Colonic mucosa (tissue), 4 donors: Measurements from ENCODE around the gene KRTAP4-5. TPM values are rescaled to one million over a fixed set of nuclear protein-coding genes. Genes with fewer than 3 reads are reported as not detected.
"Not testable (repeated sequence)": the region's sequence is repeated elsewhere in the genome, so short reads cannot be mapped to it uniquely, and the experiment has no call there.

ENCODE experiments used
- DNase-seq: peaks from one replicate; pipeline ENCODE4 v3.0.0-alpha.2; 2020
- H3K27ac ChIP-seq: fragments of 200-600 bp; one replicate; pipeline ENCODE4 v1.8.0; 2021
- H3K27me3 ChIP-seq: fragments of 200-600 bp; one replicate; pipeline ENCODE4 v1.8.0; 2021
- H3K36me3 ChIP-seq: fragments of 200-600 bp; one replicate; pipeline ENCODE4 v1.8.0; 2021
- H3K4me1 ChIP-seq: fragments of 200-600 bp; one replicate; pipeline ENCODE4 v1.8.0; 2021; ENCODE audit warnings: mild to moderate bottlenecking
- H3K4me3 ChIP-seq: fragments of 200-600 bp; one replicate; pipeline ENCODE4 v1.8.0; 2021
- H3K9ac ChIP-seq, 2 donors: one replicate each; pipeline ENCODE4 v1.7.0; 2013; ENCODE audit warnings: control low read depth in 2 of 2, low read depth in 2 of 2, low read length in 2 of 2
- H3K9me3 ChIP-seq: fragments of 200-600 bp; one replicate; pipeline ENCODE4 v1.8.0; 2021
- intact Hi-C: fragments of 100-400 bp; cut with DNase I; formaldehyde crosslinking; loops from one replicate; pipeline ENCODE4 v1.14.1; 2022
- total RNA-seq, 2 donors: library from RNA; stranded (reverse); fragmentation: NEBNext Ultra II Directional in 1 of 2; extraction: Animal tissue kit (Norgen Biotek cat#: 25700) in 1 of 2; gene quantifications; one replicate each; pipeline ENCODE4 v1.2.1, GENCODE V29; 2021
- TF ChIP-seq, protein P1 (sequence below): fragments of 200-600 bp; IDR thresholded peaks from one replicate; pipeline ENCODE4 v1.8.0; 2022; ENCODE audit warnings: antibody characterized with exemption, mild to moderate bottlenecking
- donor health status: healthy.
- donor health status: DM: no; HTN: no; CAD: no.
- donor health status: DM: no; HTN: no; CAD: no.

The KRTAP4-5 gene
- total RNA-seq, 2 donors from 2014 or later, result not detected

GRCh38 chr17:41121742-41122141 lies 27.9 kb downstream of the KRTAP4-5 start:
- intact Hi-C loops, result no loop called here
- Histone ChIP-seq H3K27ac (no peak overlapping the region), H3K9ac (no peak overlapping the region), H3K36me3 (no peaks in the 10 kb centered on the region), H3K9me3 (no peaks in the 10 kb centered on the region), H3K4me1 (no peaks in the 10 kb centered on the region), H3K27me3 (no peaks in the 10 kb centered on the region), H3K4me3 (no peak overlapping the region)
- TF ChIP-seq, protein P1, sequence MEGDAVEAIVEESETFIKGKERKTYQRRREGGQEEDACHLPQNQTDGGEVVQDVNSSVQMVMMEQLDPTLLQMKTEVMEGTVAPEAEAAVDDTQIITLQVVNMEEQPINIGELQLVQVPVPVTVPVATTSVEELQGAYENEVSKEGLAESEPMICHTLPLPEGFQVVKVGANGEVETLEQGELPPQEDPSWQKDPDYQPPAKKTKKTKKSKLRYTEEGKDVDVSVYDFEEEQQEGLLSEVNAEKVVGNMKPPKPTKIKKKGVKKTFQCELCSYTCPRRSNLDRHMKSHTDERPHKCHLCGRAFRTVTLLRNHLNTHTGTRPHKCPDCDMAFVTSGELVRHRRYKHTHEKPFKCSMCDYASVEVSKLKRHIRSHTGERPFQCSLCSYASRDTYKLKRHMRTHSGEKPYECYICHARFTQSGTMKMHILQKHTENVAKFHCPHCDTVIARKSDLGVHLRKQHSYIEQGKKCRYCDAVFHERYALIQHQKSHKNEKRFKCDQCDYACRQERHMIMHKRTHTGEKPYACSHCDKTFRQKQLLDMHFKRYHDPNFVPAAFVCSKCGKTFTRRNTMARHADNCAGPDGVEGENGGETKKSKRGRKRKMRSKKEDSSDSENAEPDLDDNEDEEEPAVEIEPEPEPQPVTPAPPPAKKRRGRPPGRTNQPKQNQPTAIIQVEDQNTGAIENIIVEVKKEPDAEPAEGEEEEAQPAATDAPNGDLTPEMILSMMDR, result no peak
- no peak for DNase-seq

DNA sequence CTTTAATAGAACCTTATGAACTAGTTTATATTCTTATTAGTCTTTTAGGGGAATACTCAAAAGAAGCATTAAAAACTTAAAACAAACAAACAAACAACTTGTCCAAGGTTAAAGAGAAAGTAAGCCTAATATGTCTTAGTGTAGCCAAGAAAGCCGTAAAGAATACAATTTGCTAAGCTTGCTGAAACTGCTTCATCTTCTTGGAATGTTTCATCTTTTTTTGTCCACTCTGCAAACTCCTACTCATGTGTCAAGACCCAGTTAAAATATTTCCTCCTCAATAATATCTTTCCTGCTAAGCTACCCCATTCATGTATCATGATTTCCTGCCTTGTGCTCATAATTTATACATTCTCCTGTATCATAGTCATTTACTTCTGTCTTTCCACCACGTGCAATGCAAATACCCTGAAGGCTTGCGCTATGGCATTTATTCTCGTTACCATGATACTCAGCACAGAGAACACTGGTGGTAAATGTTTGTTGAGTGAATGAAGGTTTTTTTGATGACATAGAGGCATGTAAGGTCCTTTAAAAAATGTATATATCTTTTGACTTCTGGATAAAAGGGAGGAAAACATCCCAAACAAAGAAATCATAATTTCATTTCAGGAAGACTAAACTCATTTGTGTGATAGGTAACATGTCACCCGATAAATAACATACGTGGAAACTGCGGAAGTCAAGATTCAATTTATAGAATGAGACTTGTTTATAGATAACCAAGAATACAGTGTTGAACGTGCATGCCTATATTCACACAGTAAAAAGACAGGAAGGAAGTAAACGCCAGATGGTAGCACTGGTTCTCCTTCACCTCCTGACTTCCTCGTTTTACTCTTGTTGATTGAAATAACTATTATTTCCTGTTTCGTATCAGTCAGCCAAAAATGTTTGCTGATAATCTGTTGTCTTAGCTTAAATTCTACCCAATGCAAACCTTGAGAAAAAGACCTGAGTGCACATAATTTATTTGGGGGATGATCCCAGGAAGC lies 29.6 kb downstream of the KRTAP4-5 start:
- H3K4me1 ChIP-seq, H3K27ac ChIP-seq, DNase-seq, H3K27me3 ChIP-seq, H3K4me3 ChIP-seq, H3K9me3 ChIP-seq, intact Hi-C loops, H3K9ac ChIP-seq, H3K36me3 ChIP-seq: not testable (repeated sequence)

DNA sequence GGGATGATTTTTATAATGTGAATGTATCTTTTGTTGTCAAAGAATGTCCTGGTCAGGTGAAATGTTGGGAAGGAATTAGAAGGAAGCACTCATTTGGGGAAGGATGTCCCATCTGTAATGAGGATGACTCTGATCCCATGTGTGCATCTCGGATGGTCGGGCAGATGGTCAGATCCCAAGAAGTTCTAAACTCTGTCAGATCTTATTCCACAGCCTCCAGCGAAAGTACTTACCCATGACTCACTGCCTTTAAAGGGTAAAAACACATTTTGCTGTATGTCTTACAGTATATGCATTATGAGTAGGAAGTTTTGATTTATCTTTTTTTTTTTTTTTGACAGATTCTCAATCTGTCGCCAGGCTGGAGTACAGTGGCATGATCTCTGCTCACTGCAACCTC lies 30.9 kb downstream of the KRTAP4-5 start:
- Histone ChIP-seq H3K4me1 (no peaks in the 10 kb centered on the region), H3K9me3 (no peaks in the 10 kb centered on the region), H3K4me3 (no peak overlapping the region), H3K9ac (no peak overlapping the region), H3K27ac (no peak overlapping the region), H3K36me3 (no peaks in the 10 kb centered on the region), H3K27me3 (no peaks in the 10 kb centered on the region)
- no peak for DNase-seq
- intact Hi-C loops, result no loop called here
- TF ChIP-seq, protein P1, result no peak

DNA sequence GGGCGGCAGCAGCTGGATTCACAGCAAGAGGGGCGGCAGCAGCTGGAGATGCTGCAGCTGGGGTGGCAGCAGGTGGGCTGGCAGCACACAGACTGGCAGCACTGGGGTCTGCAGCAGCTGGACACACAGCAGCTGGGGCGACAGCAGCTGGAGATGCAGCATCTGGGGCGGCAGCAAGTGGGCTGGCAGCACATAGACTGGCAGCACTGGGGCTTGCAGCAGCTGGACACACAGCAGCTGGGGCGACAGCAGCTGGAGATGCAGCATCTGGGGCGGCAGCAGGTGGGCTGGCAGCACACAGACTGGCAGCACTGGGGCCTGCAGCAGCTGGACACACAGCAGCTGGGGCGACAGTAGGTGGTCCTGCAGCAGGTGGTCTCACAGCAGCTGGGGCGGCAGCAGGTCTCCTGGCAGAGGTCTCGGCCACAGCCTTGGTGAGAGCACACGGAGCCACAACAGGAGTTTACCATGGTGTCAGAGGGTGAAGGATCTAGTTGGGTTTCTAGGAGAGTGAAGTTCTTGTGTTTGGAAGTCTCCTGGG lies 31.7 kb downstream of the KRTAP4-5 start, which contains the start of gene KRTAP4-11:
Gene KRTAP4-11, minus strand, starts transcription at position 528 of the 541 bp plus-strand sequence. Its CDS starts 58 bp downstream, at position 470.
- DNase-seq, intact Hi-C loops: not testable (repeated sequence)

DNA sequence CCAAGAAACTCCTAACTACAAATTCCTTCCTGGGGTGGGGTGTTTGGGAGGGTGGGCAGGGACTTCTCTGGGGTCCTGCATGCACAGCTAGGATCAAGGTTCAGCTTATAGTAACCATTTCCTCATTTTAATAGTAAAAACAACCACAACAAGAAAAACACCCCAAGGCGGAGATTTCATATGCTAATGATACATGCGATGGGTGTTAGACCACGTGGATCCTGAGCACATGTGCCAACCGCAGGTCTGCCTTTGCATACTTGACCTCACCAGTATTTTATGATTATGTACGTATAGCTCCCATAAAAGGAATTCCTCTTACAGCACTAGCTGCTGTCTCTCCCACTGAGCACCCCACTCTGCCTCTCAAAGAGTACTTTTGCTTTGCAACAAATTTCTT lies 33.3 kb downstream of the KRTAP4-5 start:
- no peak overlapping the region for H3K27ac ChIP-seq
- no peak overlapping the region for H3K9ac ChIP-seq
- DNase-seq, result no peak
- H3K27me3 ChIP-seq, result no peaks in the 10 kb centered on the region
- H3K4me3 ChIP-seq, result no peak overlapping the region
- no peaks in the 10 kb centered on the region for H3K36me3 ChIP-seq
- H3K4me1 ChIP-seq, result no peaks in the 10 kb centered on the region
- no peaks in the 10 kb centered on the region for H3K9me3 ChIP-seq
- TF ChIP-seq, protein P1, result no peak
- intact Hi-C loops, result no loop called here

More for the DNA sequence above, 31.7 kb downstream of the KRTAP4-5 start, which contains the start of gene KRTAP4-11:
- H3K9me3 ChIP-seq, H3K36me3 ChIP-seq, H3K4me1 ChIP-seq, H3K4me3 ChIP-seq, H3K27me3 ChIP-seq, H3K27ac ChIP-seq, H3K9ac ChIP-seq: not testable (repeated sequence)

DNA sequence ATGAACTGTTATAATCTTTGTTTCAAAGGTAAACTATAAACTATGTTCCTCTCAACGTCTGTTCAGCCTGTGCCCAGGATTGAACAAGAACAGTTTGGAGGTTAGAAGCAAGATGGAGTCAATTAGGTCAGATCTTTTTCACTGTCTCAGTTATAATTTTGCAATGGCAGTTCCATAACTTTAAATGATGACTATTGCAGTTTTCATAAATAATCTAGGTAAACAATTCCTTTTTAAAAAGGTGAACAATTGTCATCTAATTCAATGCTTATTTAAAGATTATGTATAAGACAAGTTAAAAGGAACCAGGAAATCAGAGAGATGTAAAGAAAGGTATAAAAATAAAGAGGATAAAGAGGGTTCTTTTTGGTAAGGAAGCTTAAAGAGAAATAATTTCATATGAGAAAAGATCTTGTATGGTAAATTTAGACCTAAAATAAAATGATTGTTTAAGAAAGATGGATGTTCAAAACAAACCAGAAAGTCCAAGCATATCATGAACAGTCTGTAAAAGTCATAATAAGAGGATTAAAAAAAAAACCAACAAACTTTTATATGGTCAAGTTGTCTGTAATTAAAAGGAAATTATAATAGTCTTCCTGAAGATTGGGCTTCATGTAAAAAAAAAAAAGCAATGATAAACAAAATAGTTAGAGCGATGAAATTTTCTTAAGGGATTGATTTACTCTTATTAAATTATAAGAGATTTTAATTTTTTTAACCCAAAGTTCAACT lies 38.3 kb downstream of the KRTAP4-5 start:
- H3K9me3 ChIP-seq, result no peaks in the 10 kb centered on the region
- H3K9ac ChIP-seq, result no peak overlapping the region
- DNase-seq, result no peak
- H3K4me1 ChIP-seq, result no peaks in the 10 kb centered on the region
- no peaks in the 10 kb centered on the region for H3K36me3 ChIP-seq
- intact Hi-C loops, result no loop called here
- TF ChIP-seq, protein P1, result no peak
- H3K4me3 ChIP-seq, result no peak overlapping the region
- no peaks in the 10 kb centered on the region for H3K27me3 ChIP-seq
- H3K27ac ChIP-seq, result no peak overlapping the region

- H3K4me1 ChIP-seq, DNase-seq, H3K36me3 ChIP-seq, intact Hi-C loops, H3K27me3 ChIP-seq, H3K9me3 ChIP-seq, H3K9ac ChIP-seq, H3K4me3 ChIP-seq, H3K27ac ChIP-seq: not testable (repeated sequence)
Measured at GRCh38 chr17:41108728-41109386, 40.8 kb downstream of the KRTAP4-5 start.
